Measurements from ENCODE around the gene ERFE. TPM values are rescaled to one million over a fixed set of nuclear protein-coding genes. Genes with fewer than 3 reads are reported as not detected.

ERFE gene
- total and polyA plus RNA-seq, 10 of the 15 experiments (the other 5 are each of a cell fraction or from before 2014, with no cell fraction given) = not detected

GRCh38 chr2:238158509-238159070, at the start of gene ERFE (continued):
- TF ChIP-seq NFYA (IDR thresholded peaks at IDR 0.05; ENCODE audit: borderline replicate concordance, low read depth, low read length) = no peak

- no peaks in the 10 kb centered on the region for H3K27me3 ChIP-seq (replicated peaks in 1 of 2; ENCODE audit: control insufficient read depth in 2 of 2, insufficient read depth in 2 of 2, low read length in 1 of 2)
- ChIA-PET SMC1A (ENCODE audit: uncharacterized antibody, unreplicated experiment) (no interaction called here), POLR2A (no interaction called here), CTCF (no interaction called here), RAD21 (ENCODE audit: unreplicated experiment) (no interaction called here)
- TF ChIP-seq NFIC (IDR thresholded peaks at IDR 0.05; ENCODE audit: low read depth, low read length) (no peak), LARP7 (IDR thresholded peaks at IDR 0.05) (no peak), CBX3 (IDR thresholded peaks at IDR 0.05; ENCODE audit: borderline replicate concordance, low read depth) (no peak), NBN (IDR thresholded peaks at IDR 0.05) (no peak), NR2C1 (IDR thresholded peaks at IDR 0.05) (no peak), IKZF1 (conservative IDR thresholded peaks at IDR 0.05) (no peak), FOXM1 (IDR thresholded peaks at IDR 0.05; ENCODE audit: low read depth, low read length) (no peak), SMC3 (IDR thresholded peaks at IDR 0.05; ENCODE audit: borderline replicate concordance, low read length) (no peak), PML (IDR thresholded peaks at IDR 0.05; ENCODE audit: low read length) (no peak), ASH2L (IDR thresholded peaks at IDR 0.05; ENCODE audit: borderline replicate concordance, low read depth) (no peak), MEF2A (IDR thresholded peaks at IDR 0.05; ENCODE audit: insufficient read depth, low read depth, low read length) (no peak), HDAC2 (IDR thresholded peaks at IDR 0.05) (no peak), SREBF2 (IDR thresholded peaks at IDR 0.05; ENCODE audit: low read length) (no peak)
- TF ChIP-seq, protein P1, sequence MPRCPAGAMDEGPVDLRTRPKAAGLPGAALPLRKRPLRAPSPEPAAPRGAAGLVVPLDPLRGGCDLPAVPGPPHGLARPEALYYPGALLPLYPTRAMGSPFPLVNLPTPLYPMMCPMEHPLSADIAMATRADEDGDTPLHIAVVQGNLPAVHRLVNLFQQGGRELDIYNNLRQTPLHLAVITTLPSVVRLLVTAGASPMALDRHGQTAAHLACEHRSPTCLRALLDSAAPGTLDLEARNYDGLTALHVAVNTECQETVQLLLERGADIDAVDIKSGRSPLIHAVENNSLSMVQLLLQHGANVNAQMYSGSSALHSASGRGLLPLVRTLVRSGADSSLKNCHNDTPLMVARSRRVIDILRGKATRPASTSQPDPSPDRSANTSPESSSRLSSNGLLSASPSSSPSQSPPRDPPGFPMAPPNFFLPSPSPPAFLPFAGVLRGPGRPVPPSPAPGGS (IDR thresholded peaks at IDR 0.05; ENCODE audit: borderline replicate concordance, insufficient read depth, low read depth, low read length, poor library complexity, severe bottlenecking) = no peak
- H3K36me3 ChIP-seq (ENCODE audit: control insufficient read depth in 2 of 2, insufficient read depth in 2 of 2, low read length in 1 of 2) = no peaks in the 10 kb centered on the region
- intact Hi-C loops (cut with micrococcal nuclease; ENCODE audit: unreplicated experiment) = no loop called here
- H4K20me1 ChIP-seq (ENCODE audit: control insufficient read depth, insufficient read depth) = no peaks in the 10 kb centered on the region
- no peak overlapping the region for H3K27ac ChIP-seq (ENCODE audit: control insufficient read depth, insufficient read depth)
- no peak overlapping the region for H3K9ac ChIP-seq (ENCODE audit: control insufficient read depth, insufficient read depth, low read length)
- H3K4me1 ChIP-seq (ENCODE audit: control insufficient read depth, insufficient read depth, low read length) = peaks cover 4% of the 10 kb centered on the region
- no peaks in the 10 kb centered on the region for H3K79me2 ChIP-seq (ENCODE audit: control insufficient read depth, insufficient read depth, low read length)
- ATAC-seq (no peak), FAIRE-seq (no peak), DNase-seq (ENCODE audit: low read depth, low spot score) (no peak)
- H3K4me2 ChIP-seq (ENCODE audit: control insufficient read depth, insufficient read depth) = no peak overlapping the region
- H3K4me3 ChIP-seq = no peak overlapping the region
- no peaks in the 10 kb centered on the region; the same call in 2 of the 3 replicates for H3K9me3 ChIP-seq (replicated peaks; ENCODE audit: control insufficient read depth, insufficient read depth, low read length)
- no peak overlapping the region for H2AFZ ChIP-seq (ENCODE audit: control insufficient read depth, low read depth, low read length)
- 81% methylated on average over 13 of the region's 13 CpGs for WGBS (ENCODE audit: insufficient coverage, insufficient replicate concordance, low lambda C conversion rate, missing lambda C conversion rate)
- no TSS peak for BruUV-seq (replicated peaks)
- in situ Hi-C loops (cut with MboI) = no loop called here
Measured at GRCh38 chr2:238113611-238114010, 45.2 kb upstream of the ERFE start.

Measured in GM12878 (cell line).